Tibial nerve (tissue), 4 donors: ENCODE data around the gene GDI1. TPM values are rescaled to one million over a fixed set of nuclear protein-coding genes. Genes with fewer than 3 reads are reported as not detected.

Experiments
- DNase-seq, 2 donors: peaks; one replicate each; pipeline ENCODE4 v3.0.0-alpha.2; 2019; ENCODE audit warnings: low spot score in 2 of 2
- H3K27ac ChIP-seq, 4 donors: fragments of 200-600 bp; sonication (generic) in 3 of 4; one replicate each; pipeline ENCODE4 v1.5.1; 2017 to 2019; ENCODE audit warnings: mild to moderate bottlenecking in 1 of 4
- H3K27me3 ChIP-seq, 2 donors: fragments of 200-600 bp; sonication (generic) in 1 of 2; one replicate each; pipeline versions ENCODE4 v1.5.1 to v1.6.0; 2017 to 2019
- H3K36me3 ChIP-seq, 3 donors: fragments of 200-600 bp; sonication (generic); one replicate each; pipeline ENCODE4 v1.5.1; 2018 to 2019
- H3K4me1 ChIP-seq, 4 donors: fragments of 200-600 bp; sonication (generic) in 3 of 4; one replicate each; pipeline ENCODE4 v1.5.1; 2017 to 2019
- H3K4me3 ChIP-seq, 4 donors: fragments of 200-600 bp; sonication (generic) in 3 of 4; one replicate each; pipeline ENCODE4 v1.5.1; 2017 to 2019; ENCODE audit warnings: mild to moderate bottlenecking in 1 of 4, moderate library complexity in 1 of 4
- H3K9me3 ChIP-seq, 4 donors: fragments of 200-600 bp; sonication (generic) in 3 of 4; one replicate each; pipeline ENCODE4 v1.5.1; 2017 to 2019
- CTCF ChIP-seq, 5 experiments: fragments of 200-600 bp in 3 of 5; fragments of 450-650 bp in 2 of 5; sonication (generic) in 3 of 5; IDR thresholded peaks; one replicate each; pipeline ENCODE4 v1.5.1; 2016 to 2019; ENCODE audit warnings: antibody characterized with exemption in 5 of 5, mild to moderate bottlenecking in 3 of 5, moderate library complexity in 2 of 5
- EP300 ChIP-seq, 2 donors: sonication (generic); formaldehyde crosslinking; IDR thresholded peaks; one replicate each; pipeline ENCODE4 v1.6.1; 2017; ENCODE audit warnings: antibody characterized with exemption in 2 of 2, mild to moderate bottlenecking in 1 of 2
- POLR2A ChIP-seq, 2 donors: fragments of 450-650 bp; IDR thresholded peaks; one replicate each; pipeline ENCODE4 v1.6.1; 2017; ENCODE audit warnings: antibody characterized with exemption in 2 of 2, mild to moderate bottlenecking in 2 of 2, moderate library complexity in 2 of 2
- WGBS, 2 donors: methylation state at CpG; one replicate each; pipeline ENCODE4 v1.1.5; 2018; 5-methylcytosine and 5-hydroxymethylcytosine counted together
- total RNA-seq, 4 donors: library from RNA; depleted of rRNA; stranded (reverse); fragments of >200 nt; gene quantifications; one replicate each; pipeline ENCODE4 v1.1.0, GENCODE V29; 2016

GDI1 gene
- total RNA-seq, 4 donors from 2014 or later, result 114 to 179 (median 152) TPM

DNA sequence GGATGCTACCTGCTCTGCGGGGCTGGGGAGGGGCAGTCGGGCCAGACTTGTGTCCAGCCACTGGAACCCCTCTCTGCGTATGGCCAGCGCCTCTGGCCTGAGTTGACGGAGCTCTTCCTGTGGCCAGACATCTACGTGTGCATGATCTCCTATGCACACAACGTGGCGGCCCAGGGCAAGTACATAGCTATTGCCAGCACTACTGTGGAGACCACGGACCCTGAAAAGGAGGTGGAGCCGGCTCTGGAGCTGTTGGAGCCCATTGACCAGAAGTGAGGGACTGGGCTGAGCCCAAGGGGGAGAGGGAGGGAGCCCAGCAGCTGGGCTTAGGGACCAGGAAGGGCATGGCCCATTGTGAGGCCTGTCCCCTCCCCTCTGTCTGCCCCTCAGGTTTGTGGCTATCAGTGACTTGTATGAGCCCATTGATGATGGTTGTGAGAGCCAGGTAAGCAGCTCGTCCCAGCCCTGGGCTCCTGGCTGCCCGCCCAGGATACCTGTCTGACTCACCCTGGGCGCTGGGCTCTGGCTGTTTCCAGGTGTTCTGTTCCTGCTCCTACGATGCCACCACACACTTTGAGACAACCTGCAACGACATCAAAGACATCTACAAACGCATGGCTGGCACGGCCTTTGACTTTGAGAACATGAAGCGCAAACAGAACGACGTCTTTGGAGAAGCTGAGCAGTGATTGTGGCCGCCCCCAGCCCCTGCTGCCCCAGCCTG lies 5.2 kb downstream of the GDI1 start:
- peaks cover 0 to 56% (median 0%) of the 10 kb centered on the region in 4 donors for H3K4me1 ChIP-seq
- TF ChIP-seq POLR2A (IDR thresholded peaks at IDR 0.05) (no peak), EP300 (IDR thresholded peaks at IDR 0.05) (no peak), CTCF (IDR thresholded peaks at IDR 0.05) (no peak)
- WGBS, 2 donors, result 72 to 77% methylated on average over 6 to 20 of the region's 21 CpGs
- no peak overlapping the region for H3K27ac ChIP-seq
- DNase-seq, result no peak
- H3K27me3 ChIP-seq, result no peaks in the 10 kb centered on the region
- no peak overlapping the region for H3K4me3 ChIP-seq
- H3K36me3 ChIP-seq, result peaks cover 0 to 41% (median 0%) of the 10 kb centered on the region in 3 donors
- H3K9me3 ChIP-seq, result no peaks in the 10 kb centered on the region

DNA sequence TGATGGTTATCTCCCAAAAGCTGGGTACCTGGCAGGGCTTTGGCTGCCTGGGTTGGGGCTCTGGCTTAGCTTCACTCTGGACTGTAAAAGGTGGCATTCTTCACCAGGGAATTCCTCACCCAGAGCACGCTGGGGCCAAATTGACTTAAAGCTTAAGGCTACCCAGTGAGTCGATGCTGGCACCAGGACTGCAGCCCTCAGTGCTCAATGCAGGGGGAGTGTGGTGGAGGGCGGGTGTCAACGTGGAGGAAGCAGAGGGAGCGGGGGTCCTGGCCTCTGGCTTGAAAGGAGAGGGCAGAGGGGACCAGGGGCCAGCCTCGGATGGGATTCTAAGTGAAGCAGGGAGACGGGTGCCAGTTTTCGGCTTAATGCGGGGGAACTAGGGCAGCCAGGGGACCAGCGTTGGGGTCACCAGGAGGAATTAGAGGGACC lies 6.5 kb downstream of the GDI1 start:
- H3K4me3 ChIP-seq, result peak overlapping the region; percentile 11 to 66 (median 44)
- peak overlapping the region; percentile 83 to 95 (median 94) for H3K27ac ChIP-seq
- no peak for TF ChIP-seq CTCF (IDR thresholded peaks at IDR 0.05)
- WGBS, 2 donors, result 7 to 45% methylated on average over 9 to 10 of the region's 10 CpGs
- DNase-seq, result no peak
- H3K9me3 ChIP-seq, result no peaks in the 10 kb centered on the region
- peaks cover 0 to 50% (median 0%) of the 10 kb centered on the region in 4 donors for H3K4me1 ChIP-seq
- peaks cover 0 to 50% (median 0%) of the 10 kb centered on the region in 3 donors for H3K36me3 ChIP-seq
- H3K27me3 ChIP-seq, result no peaks in the 10 kb centered on the region

GRCh38 chrX:154443992-154444754 lies 7.2 kb downstream of the GDI1 start, which contains the start of gene FAM50A:
FAM50A (plus strand) TSS chrX:154444141; CDS start chrX:154444236, 95 bp downstream.
- no peaks in the 10 kb centered on the region for H3K9me3 ChIP-seq
- H3K27me3 ChIP-seq, result no peaks in the 10 kb centered on the region
- H3K27ac ChIP-seq, result peak within 1 kb of the TSS; percentile 83 to 95 (median 94)
- 0 to 31% methylated on average over 3 to 27 of the region's 94 CpGs for WGBS, 2 donors
- TF ChIP-seq EP300 (IDR thresholded peaks at IDR 0.05), result no peak
- peak; percentile 41 to 86 for TF ChIP-seq POLR2A (IDR thresholded peaks at IDR 0.05)
- TF ChIP-seq CTCF (IDR thresholded peaks at IDR 0.05), result peak in 2 of 5 experiments; percentile 28 to 45
- DNase-seq, result peak; percentile 67 to 71
- H3K4me3 ChIP-seq, result peak within 1 kb of the TSS; percentile 38 to 66 (median 58)
- peaks cover 0 to 57% (median 0%) of the 10 kb centered on the region in 3 donors for H3K36me3 ChIP-seq
- peaks cover 0 to 43% (median 0%) of the 10 kb centered on the region in 4 donors for H3K4me1 ChIP-seq

DNA sequence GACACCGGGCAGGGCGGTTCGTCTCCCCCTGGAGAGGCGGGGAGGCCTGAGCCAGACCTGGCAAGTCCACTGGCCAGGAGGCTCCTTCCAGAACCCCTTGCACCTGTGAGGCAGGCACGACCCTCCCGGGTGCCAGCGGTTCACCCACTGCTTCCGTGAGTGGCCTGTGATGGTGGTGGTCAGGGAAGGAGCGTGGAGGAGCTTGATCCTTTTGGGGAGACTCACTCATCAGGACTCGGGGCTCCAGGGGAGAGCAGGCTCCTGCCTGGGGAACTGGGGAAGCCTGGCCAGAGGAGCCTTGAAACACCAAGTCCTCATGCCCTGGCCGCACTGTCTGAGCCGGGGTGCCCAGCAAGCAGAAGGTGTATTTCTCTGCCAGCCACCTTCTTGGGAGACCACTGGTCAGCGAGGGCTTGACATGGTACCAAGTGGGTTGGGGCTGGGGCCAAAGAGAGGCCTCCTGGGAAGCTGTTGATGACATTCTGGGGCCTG lies 7.8 kb downstream of the GDI1 start:
- WGBS, 2 donors, result 83% methylated on average over 7 of the region's 13 CpGs; no CpG with 5 or more reads in 1 of the 2 donors
- no peaks in the 10 kb centered on the region for H3K9me3 ChIP-seq
- no peaks in the 10 kb centered on the region for H3K27me3 ChIP-seq
- H3K27ac ChIP-seq, result peak overlapping the region; percentile 81 to 95 (median 88)
- H3K4me3 ChIP-seq, result peak overlapping the region; percentile 38 to 66 (median 58)
- TF ChIP-seq EP300 (IDR thresholded peaks at IDR 0.05) (no peak), CTCF (IDR thresholded peaks at IDR 0.05) (no peak), POLR2A (IDR thresholded peaks at IDR 0.05) (no peak)
- peaks cover 0 to 37% (median 0%) of the 10 kb centered on the region in 4 donors for H3K4me1 ChIP-seq
- no peak for DNase-seq
- H3K36me3 ChIP-seq, result peaks cover 0 to 63% (median 0%) of the 10 kb centered on the region in 3 donors
